Activated T-helper 17 cell treated with anti-CD3 and anti-CD28 coated beads, Interleukin-2, amount 50 U/mL, for 72 hours (primary cell): Measurements from ENCODE around the gene TTC16. TPM values are rescaled to one million over a fixed set of nuclear protein-coding genes. Genes with fewer than 3 reads are reported as not detected.
A peak's percentile ranks its signal among the peaks of the same experiment; 100 is the strongest.

Source experiments
- ATAC-seq: fragments of 150-1000 bp; cut with Tn5 transposase; replicated peaks from 2 replicates; pipeline ENCODE4 v1.10.0; 2021; ENCODE audit warnings: mild to moderate bottlenecking, moderate library complexity
- H3K27ac Mint-ChIP-seq: one replicate; pipeline ENCODE4 v1.8.0; 2022; ENCODE audit warnings: mixed read lengths
- H3K27me3 Mint-ChIP-seq: one replicate; pipeline ENCODE4 v1.8.0; 2022; ENCODE audit warnings: mixed read lengths
- H3K36me3 Mint-ChIP-seq: one replicate; pipeline ENCODE4 v1.8.0; 2022; ENCODE audit warnings: low read depth, mild to moderate bottlenecking, mixed read lengths
- H3K4me1 Mint-ChIP-seq: one replicate; pipeline ENCODE4 v1.8.0; 2022; ENCODE audit warnings: mixed read lengths
- H3K4me3 Mint-ChIP-seq: one replicate; pipeline ENCODE4 v1.8.0; 2022; ENCODE audit warnings: mild to moderate bottlenecking, mixed read lengths
- H3K9me3 Mint-ChIP-seq: one replicate; pipeline ENCODE4 v1.8.0; 2022; ENCODE audit warnings: mixed read lengths
- total RNA-seq, 2 donors: library from RNA; stranded (reverse); gene quantifications; one replicate each; pipeline ENCODE4 v1.2.3, GENCODE V29; 2022

Gene TTC16
- total RNA-seq, 2 donors from 2014 or later = 1.8 to 2.0 TPM

DNA sequence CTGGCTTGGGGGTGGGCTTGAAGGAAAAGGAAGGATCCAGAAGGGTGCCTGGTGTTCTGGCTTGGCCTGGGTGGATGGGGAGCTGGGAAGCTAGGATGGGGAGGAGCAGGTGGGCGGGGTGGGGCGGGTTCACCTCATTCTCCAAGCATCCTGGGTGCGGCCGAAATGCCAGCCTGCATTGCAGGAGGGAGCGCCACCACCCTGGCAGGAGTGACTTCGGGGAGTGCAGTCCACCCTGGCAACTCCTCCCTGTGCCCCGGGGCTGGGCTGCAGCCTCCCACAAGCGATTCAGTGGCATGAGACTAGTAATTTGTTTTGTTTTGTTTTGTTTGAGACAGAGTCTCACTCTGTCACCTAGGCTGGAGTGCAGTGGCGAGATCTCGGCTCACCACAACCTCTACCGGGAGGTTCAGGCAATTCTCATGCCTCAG lies 5.5 kb downstream of the TTC16 start:
- ATAC-seq = peak; percentile 31

GRCh38 chr9:127722055-127722745 lies 6.3 kb downstream of the TTC16 start:
- no peak overlapping the region for H3K27ac Mint-ChIP-seq
- ATAC-seq = no peak
- no peaks in the 10 kb centered on the region for H3K36me3 Mint-ChIP-seq

More for the DNA sequence above, 5.5 kb downstream of the TTC16 start:
- no peaks in the 10 kb centered on the region for H3K36me3 Mint-ChIP-seq
- H3K4me3 Mint-ChIP-seq = peak overlapping the region; percentile 43
- no peaks in the 10 kb centered on the region for H3K27me3 Mint-ChIP-seq
- H3K9me3 Mint-ChIP-seq = no peaks in the 10 kb centered on the region
- H3K27ac Mint-ChIP-seq = no peak overlapping the region
- H3K4me1 Mint-ChIP-seq = peaks cover 7% of the 10 kb centered on the region

DNA sequence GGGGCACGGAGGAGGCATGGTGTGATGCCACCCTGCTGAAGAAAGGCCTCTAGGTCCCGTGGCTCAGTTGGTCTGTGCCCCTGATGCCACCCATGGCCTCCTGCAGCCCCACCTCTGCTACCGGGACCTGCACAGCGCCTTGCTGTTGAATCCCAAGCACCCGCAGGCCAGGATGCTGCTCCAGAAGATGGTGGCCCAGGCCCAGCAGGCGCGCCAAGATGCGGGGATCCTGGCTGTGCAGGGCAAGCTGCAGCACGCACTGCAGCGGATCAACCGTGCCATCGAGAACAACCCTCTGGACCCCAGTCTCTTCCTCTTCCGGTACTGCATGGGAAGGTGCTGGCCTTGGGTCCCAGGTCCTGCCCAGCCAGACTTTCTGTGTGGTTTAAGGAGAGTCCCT lies 7.1 kb downstream of the TTC16 start:
- Mint-ChIP-seq H3K27me3 (no peaks in the 10 kb centered on the region), H3K4me1 (peaks cover 7% of the 10 kb centered on the region), H3K4me3 (no peak overlapping the region), H3K36me3 (no peaks in the 10 kb centered on the region), H3K9me3 (no peaks in the 10 kb centered on the region), H3K27ac (no peak overlapping the region)
- no peak for ATAC-seq

More at GRCh38 chr9:127722055-127722745, 6.3 kb downstream of the TTC16 start:
- no peaks in the 10 kb centered on the region for H3K27me3 Mint-ChIP-seq
- H3K9me3 Mint-ChIP-seq = no peaks in the 10 kb centered on the region
- H3K4me1 Mint-ChIP-seq = peaks cover 7% of the 10 kb centered on the region
- no peak overlapping the region for H3K4me3 Mint-ChIP-seq

DNA sequence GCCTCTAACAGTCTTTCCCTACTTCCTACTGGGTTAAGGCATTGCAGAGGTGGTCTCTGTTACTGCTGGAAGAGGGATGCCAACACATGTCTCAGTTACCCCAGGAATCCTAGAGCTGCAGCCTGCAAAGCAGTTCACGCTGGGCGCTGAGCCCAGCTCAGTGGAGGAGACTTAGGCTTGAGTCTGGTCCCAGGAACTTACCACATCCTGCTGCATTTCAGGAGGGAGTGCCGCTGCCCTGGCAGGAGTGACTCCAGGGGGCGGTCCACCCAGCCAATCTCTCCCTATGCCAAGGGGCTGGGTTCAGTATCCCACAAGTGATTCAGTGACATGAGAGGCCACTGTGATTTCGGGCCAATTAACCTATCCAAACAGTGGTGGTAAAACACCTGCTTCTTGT lies 7.6 kb downstream of the TTC16 start:
- Mint-ChIP-seq H3K36me3 (no peaks in the 10 kb centered on the region), H3K9me3 (no peaks in the 10 kb centered on the region), H3K4me1 (peaks cover 7% of the 10 kb centered on the region), H3K27ac (no peak overlapping the region), H3K27me3 (no peaks in the 10 kb centered on the region), H3K4me3 (no peak overlapping the region)
- no peak for ATAC-seq

GRCh38 chr9:127724012-127724411 lies 8.1 kb downstream of the TTC16 start:
- Mint-ChIP-seq H3K9me3 (no peaks in the 10 kb centered on the region), H3K4me1 (peaks cover 7% of the 10 kb centered on the region), H3K4me3 (no peak overlapping the region), H3K36me3 (no peaks in the 10 kb centered on the region), H3K27me3 (no peaks in the 10 kb centered on the region), H3K27ac (no peak overlapping the region)
- no peak for ATAC-seq

- Mint-ChIP-seq H3K9me3 (no peaks in the 10 kb centered on the region), H3K27me3 (no peaks in the 10 kb centered on the region), H3K27ac (no peak overlapping the region), H3K4me3 (no peak overlapping the region), H3K4me1 (no peaks in the 10 kb centered on the region), H3K36me3 (no peaks in the 10 kb centered on the region)
- no peak for ATAC-seq
Observed at GRCh38 chr9:127726871-127727270, 11.0 kb downstream of the TTC16 start.

GRCh38 chr9:127728808-127729207 lies 12.9 kb downstream of the TTC16 start:
- H3K4me1 Mint-ChIP-seq = peaks cover 2% of the 10 kb centered on the region
- H3K9me3 Mint-ChIP-seq = no peaks in the 10 kb centered on the region
- ATAC-seq = no peak
- H3K27me3 Mint-ChIP-seq = no peaks in the 10 kb centered on the region
- H3K27ac Mint-ChIP-seq = no peak overlapping the region
- no peaks in the 10 kb centered on the region for H3K36me3 Mint-ChIP-seq
- no peak overlapping the region for H3K4me3 Mint-ChIP-seq

DNA sequence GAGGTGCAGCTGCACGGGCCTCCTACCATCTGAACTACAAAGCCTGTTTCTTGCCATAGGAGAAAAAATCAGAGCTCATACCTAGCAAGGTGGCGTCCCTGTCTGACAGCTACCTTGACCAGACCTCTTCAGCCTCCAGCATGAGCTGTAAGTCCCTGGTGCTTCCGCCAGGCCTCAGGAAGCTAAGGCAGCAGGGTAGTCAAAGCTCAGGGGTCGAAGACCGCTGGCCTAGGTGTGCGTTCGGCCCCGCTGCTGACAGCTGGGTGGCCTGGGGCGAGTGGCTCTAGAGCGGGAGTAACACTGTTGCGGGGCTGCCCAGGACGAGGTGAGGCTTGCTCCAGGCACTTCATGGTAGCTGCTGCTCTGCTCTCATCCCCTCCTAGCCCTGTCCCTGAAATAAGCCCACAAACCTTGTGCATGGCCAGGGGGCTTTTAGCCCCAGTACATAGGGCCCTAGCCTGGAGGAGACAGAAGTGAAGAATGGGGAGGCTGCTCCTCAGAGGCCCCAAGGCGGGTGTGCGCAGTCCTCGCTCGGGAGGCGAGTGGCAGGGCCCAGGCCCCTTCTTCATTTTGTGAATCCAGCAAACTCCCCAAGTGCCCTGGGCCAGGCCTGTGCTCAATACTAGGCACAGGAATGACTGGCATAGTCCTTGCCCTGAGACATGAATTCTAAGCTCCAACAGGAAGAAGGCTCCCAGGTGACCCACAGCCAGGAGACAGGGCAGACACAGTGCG lies 13.8 kb downstream of the TTC16 start:
- peaks cover 5% of the 10 kb centered on the region for H3K4me1 Mint-ChIP-seq
- H3K9me3 Mint-ChIP-seq = no peaks in the 10 kb centered on the region
- no peaks in the 10 kb centered on the region for H3K27me3 Mint-ChIP-seq
- no peaks in the 10 kb centered on the region for H3K36me3 Mint-ChIP-seq
- H3K4me3 Mint-ChIP-seq = no peak overlapping the region
- no peak for ATAC-seq
- no peak overlapping the region for H3K27ac Mint-ChIP-seq

DNA sequence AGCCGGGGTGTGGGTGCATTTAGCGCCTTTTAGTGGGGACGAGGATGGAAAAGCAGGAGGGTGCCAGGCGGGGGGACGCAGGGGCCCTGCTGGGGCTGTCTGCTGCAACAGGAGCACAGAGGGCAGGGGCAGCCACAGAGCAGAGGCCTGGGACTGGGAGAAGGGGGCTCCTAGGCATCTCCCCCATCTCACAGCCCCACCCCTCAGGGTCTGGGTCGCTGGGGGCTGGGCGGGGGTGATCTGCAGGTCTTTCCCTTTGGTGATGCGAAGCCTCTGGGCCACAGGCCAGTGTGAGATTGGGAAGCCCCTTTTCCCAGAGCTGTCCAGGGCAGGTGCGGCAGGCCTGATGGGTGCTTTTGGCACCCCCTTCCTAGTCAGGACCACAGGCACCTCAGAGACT lies 14.4 kb downstream of the TTC16 start:
- Mint-ChIP-seq H3K36me3 (no peaks in the 10 kb centered on the region), H3K4me1 (peaks cover 5% of the 10 kb centered on the region), H3K27me3 (no peaks in the 10 kb centered on the region), H3K9me3 (no peaks in the 10 kb centered on the region), H3K4me3 (no peak overlapping the region), H3K27ac (no peak overlapping the region)
- ATAC-seq = no peak

- no peaks in the 10 kb centered on the region for H3K9me3 Mint-ChIP-seq
- no peak overlapping the region for H3K27ac Mint-ChIP-seq
- ATAC-seq = no peak
- H3K27me3 Mint-ChIP-seq = no peaks in the 10 kb centered on the region
- no peaks in the 10 kb centered on the region for H3K36me3 Mint-ChIP-seq
- no peak overlapping the region for H3K4me3 Mint-ChIP-seq
- peaks cover 5% of the 10 kb centered on the region for H3K4me1 Mint-ChIP-seq
Observed at GRCh38 chr9:127730799-127731410, 15.0 kb downstream of the TTC16 start.

- Mint-ChIP-seq H3K4me3 (no peak overlapping the region), H3K27me3 (no peaks in the 10 kb centered on the region), H3K27ac (no peak overlapping the region), H3K4me1 (peaks cover 5% of the 10 kb centered on the region), H3K36me3 (no peaks in the 10 kb centered on the region), H3K9me3 (no peaks in the 10 kb centered on the region)
- ATAC-seq = no peak
Observed at GRCh38 chr9:127731938-127732337, 16.1 kb downstream of the TTC16 start.

GRCh38 chr9:127732444-127732843 lies 16.6 kb downstream of the TTC16 start:
- Mint-ChIP-seq H3K36me3 (no peaks in the 10 kb centered on the region), H3K27me3 (no peaks in the 10 kb centered on the region), H3K4me1 (peaks cover 5% of the 10 kb centered on the region), H3K4me3 (no peak overlapping the region), H3K9me3 (no peaks in the 10 kb centered on the region), H3K27ac (no peak overlapping the region)
- ATAC-seq = no peak

DNA sequence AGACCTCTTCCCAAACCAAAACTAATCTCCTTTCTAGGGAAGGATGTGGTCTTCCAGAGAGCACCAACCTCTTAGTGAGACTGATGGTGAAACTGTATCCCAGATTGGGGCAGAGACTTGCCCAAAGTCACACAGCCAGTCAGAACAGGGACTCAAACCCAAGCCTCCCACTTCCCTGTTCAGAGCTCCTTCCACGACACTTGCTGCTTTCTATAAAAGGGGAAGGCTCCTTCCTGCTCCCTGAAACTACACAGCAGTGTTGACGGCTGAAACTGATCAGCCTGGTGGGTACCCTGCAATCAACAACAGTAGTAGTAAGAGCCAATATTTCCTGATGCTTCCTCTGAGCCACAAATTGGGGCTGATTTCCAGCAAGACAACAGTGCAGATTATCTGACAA lies 17.7 kb downstream of the TTC16 start:
- no peaks in the 10 kb centered on the region for H3K9me3 Mint-ChIP-seq
- H3K36me3 Mint-ChIP-seq = peaks cover 8% of the 10 kb centered on the region
- peak overlapping the region; percentile 80 for H3K4me3 Mint-ChIP-seq
- peak overlapping the region; percentile 92 for H3K27ac Mint-ChIP-seq
- H3K4me1 Mint-ChIP-seq = peaks cover 5% of the 10 kb centered on the region
- no peaks in the 10 kb centered on the region for H3K27me3 Mint-ChIP-seq
- no peak for ATAC-seq

DNA sequence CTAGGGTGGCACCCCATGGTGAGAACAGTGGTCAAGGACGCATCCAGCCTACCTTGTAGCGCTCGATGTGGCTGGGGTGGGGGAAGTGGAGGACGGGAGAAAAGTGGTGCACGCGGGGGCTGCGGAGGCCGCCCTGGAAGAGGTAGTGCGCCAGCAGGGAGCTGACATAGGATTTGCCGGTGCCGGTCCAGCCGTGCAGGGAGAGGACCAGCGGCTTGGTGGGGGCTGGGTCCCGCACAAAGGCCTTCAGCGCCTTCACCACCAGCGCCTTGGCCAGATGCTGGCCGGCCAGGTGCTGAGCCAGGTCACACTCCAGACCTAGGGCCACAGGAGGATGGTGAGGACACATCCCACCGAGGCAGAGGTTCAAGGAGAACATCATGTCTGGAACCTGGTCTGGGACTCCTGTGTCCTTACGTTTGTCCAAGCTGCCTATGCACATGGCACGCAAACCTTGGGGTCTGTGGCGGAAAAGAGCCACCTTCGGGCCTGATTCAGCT lies 18.4 kb downstream of the TTC16 start:
- Mint-ChIP-seq H3K27ac (peak overlapping the region; percentile 92), H3K4me3 (peak overlapping the region; percentile 80), H3K27me3 (no peaks in the 10 kb centered on the region), H3K36me3 (peaks cover 15% of the 10 kb centered on the region), H3K4me1 (peaks cover 5% of the 10 kb centered on the region), H3K9me3 (no peaks in the 10 kb centered on the region)
- ATAC-seq = no peak
